ENCODE measurements around the gene ATP2B1. TPM values are rescaled to one million over a fixed set of nuclear protein-coding genes. Genes with fewer than 3 reads are reported as not detected.
"Not testable (repeated sequence)": the region's sequence is repeated elsewhere in the genome, so short reads cannot be mapped to it uniquely, and the experiment has no call there.

The ATP2B1 gene
- 232 and 354 TPM in 2 replicates for total RNA-seq
- polyA plus RNA-seq (2012) = 88.1 TPM

GRCh38 chr12:89708565-89709156 is at the start of gene ATP2B1:
Gene ATP2B1, minus strand, starts transcription at chr12:89708838. Its CDS starts 52,952 bp downstream, at chr12:89655886.
- DNase-seq (ENCODE audit: low read depth) = peak; percentile 91

DNA sequence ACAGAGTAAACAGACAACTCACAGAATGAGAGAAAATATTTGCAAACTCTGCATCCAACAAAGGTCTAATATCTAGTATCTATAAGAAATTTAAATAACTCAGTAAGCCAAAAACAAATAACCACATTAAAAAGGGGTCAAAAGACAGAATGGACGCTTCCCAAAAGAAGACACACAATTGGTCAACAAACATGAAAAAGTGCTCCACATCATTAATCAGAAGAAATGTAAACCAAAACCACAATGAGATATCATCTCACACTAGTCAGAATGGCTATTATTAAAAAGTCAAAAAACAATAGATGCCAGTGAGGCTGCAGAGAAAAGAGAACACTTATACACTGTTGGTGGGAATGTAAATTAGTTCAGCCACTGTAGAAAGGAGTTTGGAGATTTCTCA is 49.3 kb upstream of the ATP2B1 start:
- not testable (repeated sequence) for DNase-seq (ENCODE audit: low read depth)

- peak; percentile 62 for DNase-seq (ENCODE audit: low read depth)
These were observed 48.2 kb upstream of the ATP2B1 start for GRCh38 chr12:89756585-89757398.

- DNase-seq (ENCODE audit: low read depth) = no peak
These were observed 47.6 kb upstream of the ATP2B1 start for GRCh38 chr12:89756194-89756584.

- DNase-seq (ENCODE audit: low read depth) = no peak
These were observed 45.4 kb upstream of the ATP2B1 start for GRCh38 chr12:89753997-89754396.

- peak; percentile 86 for DNase-seq (ENCODE audit: low read depth)
These were observed 43.7 kb upstream of the ATP2B1 start for GRCh38 chr12:89752341-89752740.

GRCh38 chr12:89750389-89751351 is 42.0 kb upstream of the ATP2B1 start:
- DNase-seq (ENCODE audit: low read depth) = no peak

- no peak for DNase-seq (ENCODE audit: low read depth)
These were observed 40.2 kb upstream of the ATP2B1 start for GRCh38 chr12:89748791-89749190.

DNA sequence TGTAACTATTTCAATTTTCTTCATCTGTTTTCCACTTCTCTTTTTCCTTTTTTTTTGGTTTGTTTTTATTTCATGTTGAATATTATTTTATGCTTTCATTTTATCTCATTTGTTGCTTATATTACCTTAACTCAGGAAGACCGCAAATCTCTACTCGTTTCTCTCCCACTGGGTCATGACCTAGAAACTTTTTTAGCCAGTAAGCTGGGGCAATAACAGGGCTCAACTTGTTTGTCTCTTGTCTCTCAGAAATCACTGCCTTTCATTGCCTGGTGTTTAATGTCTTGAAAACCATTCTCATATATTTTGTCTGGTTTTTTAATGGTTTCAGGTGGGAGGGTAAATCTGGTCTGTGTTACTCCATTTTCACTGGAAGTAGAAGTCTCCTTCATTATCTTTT is 36.6 kb upstream of the ATP2B1 start:
- DNase-seq (ENCODE audit: low read depth) = no peak

- no peak for DNase-seq (ENCODE audit: low read depth)
These were observed 33.8 kb upstream of the ATP2B1 start for GRCh38 chr12:89742337-89743022.

GRCh38 chr12:89740943-89741342 is 32.3 kb upstream of the ATP2B1 start:
- DNase-seq (ENCODE audit: low read depth) = no peak

- peak; percentile 83 for DNase-seq (ENCODE audit: low read depth)
These were observed 28.4 kb upstream of the ATP2B1 start for GRCh38 chr12:89736995-89737394.

DNA sequence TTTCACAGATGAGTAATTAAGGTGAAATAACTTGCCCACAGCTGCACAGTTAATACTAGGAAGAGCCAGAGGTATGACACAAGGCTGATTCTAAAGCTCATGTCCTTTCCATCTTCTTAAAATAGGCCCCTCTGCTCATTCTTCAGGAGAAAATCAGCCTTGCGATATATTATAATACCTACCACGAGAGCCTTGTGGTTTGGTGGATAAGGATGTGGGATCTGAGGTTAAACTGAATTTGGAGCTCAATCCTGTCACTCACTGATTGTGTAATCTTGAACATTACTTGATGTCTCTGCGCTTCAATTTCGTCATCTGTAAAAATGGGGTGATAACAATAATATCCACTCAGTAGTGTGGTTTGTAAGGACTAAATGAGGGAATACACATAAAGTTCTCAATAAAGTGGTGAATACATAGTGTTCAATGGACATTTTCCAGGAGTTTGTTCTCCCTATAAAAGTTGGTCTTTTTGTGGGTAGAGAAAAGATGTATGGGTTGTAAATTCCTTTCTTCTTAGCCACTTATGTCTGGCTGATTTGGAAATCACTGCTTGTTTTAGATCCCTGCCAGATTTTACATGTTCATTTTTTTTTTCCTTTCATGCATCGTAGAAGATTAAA is 25.1 kb upstream of the ATP2B1 start:
- DNase-seq (ENCODE audit: low read depth) = peak; percentile 87

- DNase-seq (ENCODE audit: low read depth) = no peak
These were observed 23.9 kb upstream of the ATP2B1 start for GRCh38 chr12:89732522-89732921.

GRCh38 chr12:89731614-89732013 is 23.0 kb upstream of the ATP2B1 start:
- DNase-seq (ENCODE audit: low read depth) = peak; percentile 57

DNA sequence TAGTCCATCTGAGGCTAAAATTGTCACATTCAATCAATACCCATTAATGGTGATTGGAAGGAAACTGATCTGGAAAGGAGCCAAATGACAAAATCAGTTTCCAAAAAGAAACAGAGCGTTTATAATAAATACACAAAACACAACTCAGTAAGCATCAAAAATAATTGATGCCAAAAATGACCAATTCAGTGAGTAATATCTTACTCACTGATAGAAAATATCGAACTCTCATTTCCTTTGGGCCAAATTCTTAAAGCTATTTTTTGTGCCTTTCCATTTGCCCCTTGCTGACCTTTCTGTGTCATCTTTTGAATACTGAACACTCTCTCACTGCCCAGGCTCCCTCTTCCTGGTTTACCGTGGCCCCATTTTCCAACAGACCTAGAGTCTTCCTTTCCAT is 22.5 kb upstream of the ATP2B1 start:
- DNase-seq (ENCODE audit: low read depth) = peak; percentile 30

- no peak for DNase-seq (ENCODE audit: low read depth)
These were observed 21.4 kb upstream of the ATP2B1 start for GRCh38 chr12:89729946-89730459.

- no peak for DNase-seq (ENCODE audit: low read depth)
These were observed 14.6 kb upstream of the ATP2B1 start for GRCh38 chr12:89723276-89723675.

DNA sequence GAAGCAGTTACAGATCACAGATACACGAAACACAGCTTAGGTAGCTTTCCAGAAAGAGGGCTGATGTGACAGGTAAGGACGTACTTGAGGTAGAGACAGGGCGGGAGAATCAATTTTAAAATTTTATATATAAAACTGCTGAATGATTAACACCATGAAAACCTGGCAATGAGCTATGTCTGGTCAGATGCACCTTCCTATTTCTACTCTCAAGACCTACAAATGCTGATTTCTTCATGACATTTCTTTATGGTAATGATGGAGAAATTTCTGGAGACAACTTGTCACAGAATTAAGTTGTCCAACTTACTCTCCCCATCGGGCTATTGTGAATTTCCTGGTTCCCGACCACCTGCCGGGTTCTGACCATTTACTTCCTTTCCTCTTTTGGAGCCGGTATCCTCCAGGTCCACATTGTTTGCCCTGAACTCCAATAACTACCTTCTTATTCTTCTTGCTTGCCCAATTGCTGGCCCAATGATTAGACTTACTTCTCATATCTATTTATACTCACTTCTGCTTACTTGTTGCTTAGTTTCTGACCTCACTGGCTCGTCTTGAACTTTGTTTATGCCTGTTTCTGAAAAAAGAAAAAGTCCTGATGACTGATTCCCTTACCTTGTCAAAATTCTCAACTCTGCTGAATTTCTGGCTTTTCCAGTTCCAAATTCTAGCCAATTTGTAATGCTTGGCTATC is 12.8 kb upstream of the ATP2B1 start:
- DNase-seq (ENCODE audit: low read depth) = no peak
